Adrenal gland (tissue), 5 donors: ENCODE data around the gene EIF4G3.

Experiments used
- CTCF ChIP-seq, 6 experiments: fragments of 450-650 bp in 4 of 6; fragments of 200-600 bp in 2 of 6; sonication (generic) in 1 of 6; IDR thresholded peaks; 1 replicate in 5 of 6; 2 replicates in 1 of 6; pipeline versions ENCODE4 v1.5.1 to v1.8.0; 2016 to 2021; ENCODE audit warnings: antibody characterized with exemption in 6 of 6, mild to moderate bottlenecking in 2 of 6, moderate library complexity in 1 of 6
- POLR2A ChIP-seq, 2 donors: fragments of 450-650 bp; IDR thresholded peaks; one replicate each; pipeline ENCODE4 v1.6.1; 2017; ENCODE audit warnings: antibody characterized with exemption in 2 of 2, mild to moderate bottlenecking in 2 of 2, moderate library complexity in 1 of 2
- donor health status: DM: no; HTN: no; CAD: no.

- TF ChIP-seq CTCF (IDR thresholded peaks at IDR 0.05) (no peak), POLR2A (IDR thresholded peaks at IDR 0.05) (no peak)
Measured at GRCh38 chr1:20896826-20897225, 279.9 kb downstream of the EIF4G3 start.
